Activated T-cell treated with anti-CD3 and anti-CD28 coated beads, Interleukin-2, amount 50 U/mL, for 24 hours (primary cell): Measurements from ENCODE around the gene ISL2.

Experiments used
- DNase-seq: peaks from one replicate; pipeline ENCODE4 v3.0.0-alpha.2; 2020
- H3K27ac Mint-ChIP-seq: 2 replicates; pipeline ENCODE4 v1.8.0; 2020; ENCODE audit warnings: mild to moderate bottlenecking, mixed read lengths
- H3K27me3 Mint-ChIP-seq: 2 replicates; pipeline ENCODE4 v1.8.0; 2020; ENCODE audit warnings: mixed read lengths
- H3K36me3 Mint-ChIP-seq: 2 replicates; pipeline ENCODE4 v1.8.0; 2020; ENCODE audit warnings: low read depth, mixed read lengths
- H3K4me1 Mint-ChIP-seq: 2 replicates; pipeline ENCODE4 v1.8.0; 2020; ENCODE audit warnings: low read depth, mixed read lengths
- H3K4me3 Mint-ChIP-seq: 2 replicates; pipeline ENCODE4 v1.8.0; 2020; ENCODE audit warnings: mild to moderate bottlenecking, moderate library complexity, mixed read lengths
- H3K9me3 Mint-ChIP-seq: 2 replicates; pipeline ENCODE4 v1.8.0; 2020; ENCODE audit warnings: mixed read lengths

ISL2 gene

DNA sequence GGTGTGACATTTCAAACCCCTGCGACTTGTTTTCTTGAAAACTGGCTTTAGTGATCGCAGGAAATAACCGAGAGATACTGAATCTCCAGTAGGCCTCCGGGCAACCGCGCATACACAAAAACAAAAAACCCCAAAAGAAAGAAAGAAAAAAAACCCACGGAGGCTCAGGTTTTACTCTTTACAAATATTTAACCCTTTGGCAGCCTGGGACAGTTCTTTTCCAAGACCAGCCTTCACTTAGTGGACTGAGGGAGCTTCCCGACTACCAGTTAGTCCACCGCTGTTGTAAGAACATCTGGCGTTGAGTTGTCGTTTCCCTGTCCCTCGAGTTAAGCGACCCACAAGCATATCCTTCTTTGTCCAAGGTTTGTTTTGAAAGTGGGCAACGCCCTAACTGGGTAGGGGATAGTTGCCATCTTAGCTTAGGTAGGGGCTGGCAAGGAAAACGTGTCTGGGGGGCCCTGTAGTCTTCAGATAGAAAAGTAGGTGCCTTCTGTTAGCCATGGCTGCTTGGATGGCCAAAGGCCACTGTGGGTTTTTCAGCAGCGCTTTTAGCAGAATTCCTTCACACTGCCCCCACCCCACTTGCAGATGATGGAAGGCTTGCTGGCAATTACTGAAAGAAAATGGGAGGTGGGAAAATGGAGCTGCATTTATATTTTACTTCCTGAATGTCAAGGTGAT, 6.9 kb downstream of the ISL2 start:
- Mint-ChIP-seq H3K27me3 (peaks cover 85% of the 10 kb centered on the region), H3K4me1 (peaks cover 49% of the 10 kb centered on the region), H3K27ac (no peak overlapping the region), H3K36me3 (peaks cover 9% of the 10 kb centered on the region), H3K4me3 (no peak overlapping the region), H3K9me3 (no peaks in the 10 kb centered on the region)
- no peak for DNase-seq

DNA sequence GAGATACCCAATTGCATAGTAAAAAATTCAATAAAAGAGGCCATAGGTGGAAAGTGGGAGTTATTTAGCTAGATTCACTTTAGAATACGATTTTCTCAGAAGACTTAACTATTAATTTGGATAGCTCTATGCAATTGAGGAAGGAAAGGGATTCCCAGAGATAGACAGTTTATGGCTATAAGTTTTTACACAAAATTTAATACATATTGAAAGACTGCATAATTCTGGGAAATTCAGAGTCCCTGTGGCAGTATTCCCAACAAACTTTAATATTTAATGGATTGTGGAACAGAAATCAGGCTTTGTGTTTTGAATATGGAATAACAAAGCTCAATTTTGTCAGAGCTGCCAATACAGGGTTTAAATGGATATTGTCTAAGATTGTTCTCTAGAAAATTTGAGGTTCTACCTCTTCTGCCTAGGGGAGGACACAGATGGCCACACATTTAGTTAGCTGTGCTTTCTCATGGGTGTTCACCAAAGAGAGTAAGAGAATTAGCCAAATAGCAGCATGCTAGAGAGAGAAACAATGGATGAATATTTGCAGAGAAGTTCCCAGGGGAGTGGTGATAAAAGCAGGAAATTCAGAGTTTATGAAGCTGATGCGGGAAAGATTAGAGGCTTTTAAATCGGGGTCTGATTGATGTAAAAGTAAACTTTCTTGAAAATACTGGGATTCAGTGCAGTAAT, 8.5 kb downstream of the ISL2 start:
- Mint-ChIP-seq H3K27ac (no peak overlapping the region), H3K27me3 (peaks cover 80% of the 10 kb centered on the region), H3K4me3 (peak overlapping the region; percentile 27), H3K36me3 (peaks cover 14% of the 10 kb centered on the region), H3K9me3 (no peaks in the 10 kb centered on the region), H3K4me1 (peaks cover 36% of the 10 kb centered on the region)
- DNase-seq: no peak

DNA sequence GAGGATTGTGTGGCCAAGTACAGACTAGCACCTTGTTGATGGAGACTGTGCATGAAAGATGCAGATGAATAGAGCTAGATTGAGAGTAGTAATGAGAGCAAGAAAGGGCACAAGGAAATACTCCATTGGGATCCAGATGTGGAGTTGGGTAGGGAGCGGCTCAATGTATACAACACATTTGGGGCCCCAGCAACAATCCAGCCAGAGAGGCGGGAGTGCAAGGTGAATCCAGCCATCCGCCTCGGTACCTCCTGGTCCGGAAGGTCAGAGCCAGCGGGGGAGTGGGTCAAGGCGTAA, 9.0 kb downstream of the ISL2 start:
- no peak overlapping the region for H3K27ac Mint-ChIP-seq
- peak overlapping the region; percentile 27 for H3K4me3 Mint-ChIP-seq
- no peak for DNase-seq
- H3K9me3 Mint-ChIP-seq: no peaks in the 10 kb centered on the region
- peaks cover 78% of the 10 kb centered on the region for H3K27me3 Mint-ChIP-seq
- H3K36me3 Mint-ChIP-seq: peaks cover 14% of the 10 kb centered on the region
- peaks cover 31% of the 10 kb centered on the region for H3K4me1 Mint-ChIP-seq

DNA sequence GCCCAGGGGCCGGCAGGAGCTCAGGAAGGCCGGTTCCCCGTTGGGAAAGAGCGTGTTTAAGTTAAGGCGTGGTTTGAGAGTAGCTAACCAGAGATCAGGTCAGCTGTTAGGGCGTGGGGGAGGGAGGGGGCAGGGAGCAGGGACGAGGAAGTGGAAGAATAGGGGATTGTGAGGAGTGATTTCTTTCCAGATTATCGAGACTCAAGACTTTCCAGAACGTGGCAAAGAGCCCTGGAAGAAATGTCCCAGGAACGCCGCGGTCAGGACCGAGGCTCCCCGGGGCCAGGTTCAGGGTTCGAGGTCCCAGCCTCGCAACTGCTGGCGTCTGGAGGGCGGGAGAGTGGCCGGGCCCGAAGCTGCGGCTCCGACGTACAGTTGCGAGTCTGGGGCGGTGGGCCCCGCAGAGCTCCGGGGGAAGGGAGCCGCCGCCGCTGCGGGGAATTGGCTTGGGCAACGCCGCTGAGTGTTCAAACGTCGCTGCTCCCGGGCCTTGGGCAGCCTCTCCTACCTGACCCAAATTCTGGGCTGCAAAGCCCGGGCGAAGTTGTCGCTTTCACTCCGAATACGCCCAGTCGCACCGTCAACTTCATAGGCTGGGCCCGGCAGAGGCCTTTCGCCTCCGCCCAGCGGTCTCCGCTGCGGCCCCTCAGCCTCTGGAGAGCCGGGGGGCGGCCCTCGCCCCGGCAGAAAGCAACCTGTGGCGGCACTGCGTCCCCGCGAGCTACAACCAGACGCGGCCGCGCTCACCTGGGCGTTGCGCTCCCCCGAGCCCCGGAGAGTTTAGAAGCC, 9.5 kb downstream of the ISL2 start:
- Mint-ChIP-seq H3K36me3 (peaks cover 14% of the 10 kb centered on the region), H3K27ac (no peak overlapping the region), H3K9me3 (no peaks in the 10 kb centered on the region), H3K27me3 (peaks cover 73% of the 10 kb centered on the region), H3K4me1 (peaks cover 25% of the 10 kb centered on the region), H3K4me3 (peak overlapping the region; percentile 27)
- DNase-seq: peak; percentile 56

DNA sequence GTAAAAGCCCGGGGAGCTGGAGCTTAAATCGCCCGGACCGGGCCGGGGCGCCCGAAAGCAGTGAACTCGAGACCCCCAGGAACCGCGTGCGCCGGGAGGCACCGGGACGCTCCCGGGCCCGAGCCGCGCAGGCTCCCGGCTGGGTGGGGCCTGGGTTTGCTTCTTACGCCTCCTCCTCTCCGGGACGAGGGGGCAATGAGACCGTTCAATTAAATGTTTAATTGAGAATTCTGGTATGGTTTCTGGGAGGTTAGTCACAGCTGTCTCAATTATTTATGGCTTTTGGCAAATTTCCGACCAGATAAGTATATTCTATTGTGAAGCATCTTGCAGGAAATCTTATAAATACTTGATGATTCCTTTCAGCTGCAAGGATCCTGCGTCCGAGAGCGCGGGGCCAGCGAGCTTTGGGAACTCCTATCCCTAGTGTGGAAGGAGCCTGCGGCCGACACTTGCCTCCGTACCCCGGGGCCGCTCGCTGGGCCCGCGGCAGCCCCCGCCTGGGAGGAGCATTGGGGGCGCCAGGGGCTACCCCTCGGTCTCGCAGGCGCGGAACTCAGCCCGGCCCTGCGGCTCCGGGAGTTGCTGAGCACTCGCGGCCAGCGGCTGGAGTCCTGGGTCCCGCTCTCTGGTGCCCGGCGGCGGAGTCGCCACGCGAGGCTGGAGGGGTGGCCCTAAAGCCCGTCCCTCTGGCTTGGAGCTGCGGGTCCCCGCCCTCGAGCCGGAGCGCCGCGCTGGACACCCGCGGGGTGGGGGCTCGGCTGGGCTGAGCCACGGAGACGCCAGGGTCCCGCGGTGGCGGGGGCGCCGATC, 10.3 kb downstream of the ISL2 start:
- H3K36me3 Mint-ChIP-seq: peaks cover 16% of the 10 kb centered on the region
- no peak overlapping the region for H3K4me3 Mint-ChIP-seq
- peaks cover 19% of the 10 kb centered on the region for H3K4me1 Mint-ChIP-seq
- no peaks in the 10 kb centered on the region for H3K9me3 Mint-ChIP-seq
- H3K27ac Mint-ChIP-seq: no peak overlapping the region
- no peak for DNase-seq
- peaks cover 66% of the 10 kb centered on the region for H3K27me3 Mint-ChIP-seq

DNA sequence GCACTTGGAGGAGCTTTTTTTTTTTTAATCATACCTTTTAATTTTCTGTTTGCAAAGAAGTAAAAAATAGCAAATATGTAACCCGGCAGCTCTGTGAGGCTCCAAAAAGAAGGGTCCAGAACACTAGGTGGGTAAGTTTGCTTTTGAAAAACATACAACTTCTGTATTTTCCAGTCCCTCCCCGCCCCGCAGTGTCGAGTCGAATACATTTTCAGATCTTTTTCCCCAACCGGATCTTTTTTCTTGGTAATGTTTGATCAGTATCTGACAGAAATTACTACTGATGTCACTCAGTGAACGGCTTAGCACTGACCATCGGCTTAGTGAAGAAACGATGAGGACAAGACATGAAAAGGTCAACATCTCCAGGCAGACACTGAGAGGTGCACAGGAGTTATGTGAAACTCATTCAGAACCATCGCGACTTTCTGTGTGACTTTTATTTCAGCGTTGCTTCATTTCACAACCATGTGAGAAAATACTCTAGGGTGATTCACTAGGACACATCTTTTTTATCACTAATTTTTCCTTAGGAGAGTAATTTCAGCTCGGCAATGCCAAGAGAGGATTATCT, 11.0 kb downstream of the ISL2 start:
- no peak for DNase-seq
- Mint-ChIP-seq H3K27me3 (peaks cover 61% of the 10 kb centered on the region), H3K4me1 (peaks cover 15% of the 10 kb centered on the region), H3K27ac (no peak overlapping the region), H3K9me3 (no peaks in the 10 kb centered on the region), H3K36me3 (peaks cover 16% of the 10 kb centered on the region), H3K4me3 (no peak overlapping the region)

DNA sequence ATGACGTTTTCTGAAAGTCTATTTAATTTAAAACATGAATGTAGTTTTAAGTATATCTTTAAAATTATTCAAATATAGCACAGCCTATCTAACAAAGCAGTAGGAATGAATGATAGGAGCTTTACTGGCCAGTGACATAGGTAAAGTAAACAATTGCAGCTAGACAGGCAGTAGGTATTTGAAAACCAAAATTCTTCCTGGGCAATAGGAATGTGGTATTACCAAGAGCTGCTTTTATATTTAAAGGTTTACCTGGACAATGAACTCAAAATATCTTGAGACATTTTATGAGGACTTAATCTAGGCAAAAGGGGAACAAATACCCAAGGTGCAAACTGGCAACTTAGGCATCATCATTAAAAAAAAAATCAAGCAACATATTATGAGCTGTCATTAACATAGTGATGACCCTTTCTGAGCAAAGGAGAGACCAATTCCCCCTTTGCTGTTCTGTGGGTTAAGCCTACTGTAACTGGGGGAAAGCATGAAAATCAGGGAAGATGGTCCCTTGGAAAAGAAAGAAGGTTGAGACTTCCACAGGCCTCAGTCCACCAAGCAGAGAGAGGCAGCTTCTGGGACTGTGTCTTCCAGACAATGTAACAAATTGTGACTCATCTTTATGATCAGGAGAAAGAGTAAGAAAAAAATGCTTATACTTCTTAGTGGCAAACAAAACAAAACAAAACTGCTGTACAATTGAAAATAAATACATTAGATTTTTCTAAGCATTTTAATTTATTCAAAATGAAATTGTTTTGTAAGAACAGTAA, 12.9 kb downstream of the ISL2 start:
- Mint-ChIP-seq H3K27me3 (peaks cover 44% of the 10 kb centered on the region), H3K9me3 (no peaks in the 10 kb centered on the region)

DNA sequence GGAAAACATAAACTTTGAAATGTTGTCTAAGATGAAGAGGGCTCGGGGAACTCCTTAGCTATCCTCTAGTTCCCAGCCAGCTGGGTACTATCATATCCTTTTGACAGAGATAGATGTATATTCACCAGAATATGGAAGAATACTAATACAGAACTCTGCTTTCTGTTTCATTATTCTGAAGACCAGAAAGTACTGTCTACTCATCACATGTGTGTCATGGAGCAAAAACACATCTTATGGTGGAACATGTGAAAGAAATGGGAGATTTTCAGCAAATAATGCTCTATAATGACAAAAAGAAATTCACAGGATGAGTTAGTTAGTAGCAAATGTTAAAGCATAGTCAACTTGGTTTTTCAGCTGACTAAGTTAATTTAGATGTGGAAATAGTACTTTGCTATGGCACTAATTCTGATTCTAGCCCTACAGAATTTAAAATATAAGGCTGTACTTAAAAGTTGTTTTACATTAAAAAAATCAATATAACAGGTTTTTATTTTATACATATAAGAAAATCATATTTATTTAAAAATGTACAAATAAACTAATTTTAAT, 16.5 kb downstream of the ISL2 start:
- Mint-ChIP-seq H3K4me3 (no peak overlapping the region), H3K4me1 (no peaks in the 10 kb centered on the region), H3K36me3 (peaks cover 10% of the 10 kb centered on the region), H3K9me3 (no peaks in the 10 kb centered on the region), H3K27ac (no peak overlapping the region), H3K27me3 (peaks cover 17% of the 10 kb centered on the region)
- no peak for DNase-seq

More for the DNA sequence above, 12.9 kb downstream of the ISL2 start:
- no peak for DNase-seq
- Mint-ChIP-seq H3K27ac (no peak overlapping the region), H3K36me3 (peaks cover 16% of the 10 kb centered on the region), H3K4me3 (no peak overlapping the region), H3K4me1 (peaks cover 11% of the 10 kb centered on the region)

DNA sequence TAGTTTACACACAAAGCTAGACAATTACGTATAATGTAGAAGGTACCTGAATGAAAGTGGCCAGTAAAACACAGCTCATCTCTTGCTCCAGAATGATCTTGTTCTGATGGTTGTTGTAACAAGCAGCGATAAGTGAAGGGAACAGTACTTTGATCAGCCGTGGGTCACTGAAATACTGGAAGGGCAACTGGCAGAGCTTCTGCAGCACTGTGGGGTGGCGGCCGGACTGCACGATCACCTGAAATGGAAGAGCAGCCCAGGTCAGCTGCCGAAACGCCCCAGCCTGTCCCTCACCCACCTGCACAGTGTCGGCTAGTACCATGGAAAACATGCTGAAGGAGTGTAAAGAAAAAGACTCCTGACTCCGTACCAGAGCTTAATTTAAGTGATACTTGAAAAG, 17.3 kb downstream of the ISL2 start:
- H3K27me3 Mint-ChIP-seq: peaks cover 9% of the 10 kb centered on the region
- no peaks in the 10 kb centered on the region for H3K4me1 Mint-ChIP-seq
- no peaks in the 10 kb centered on the region for H3K9me3 Mint-ChIP-seq
- no peak overlapping the region for H3K27ac Mint-ChIP-seq
- no peak for DNase-seq
- H3K4me3 Mint-ChIP-seq: no peak overlapping the region
- peaks cover 7% of the 10 kb centered on the region for H3K36me3 Mint-ChIP-seq

DNA sequence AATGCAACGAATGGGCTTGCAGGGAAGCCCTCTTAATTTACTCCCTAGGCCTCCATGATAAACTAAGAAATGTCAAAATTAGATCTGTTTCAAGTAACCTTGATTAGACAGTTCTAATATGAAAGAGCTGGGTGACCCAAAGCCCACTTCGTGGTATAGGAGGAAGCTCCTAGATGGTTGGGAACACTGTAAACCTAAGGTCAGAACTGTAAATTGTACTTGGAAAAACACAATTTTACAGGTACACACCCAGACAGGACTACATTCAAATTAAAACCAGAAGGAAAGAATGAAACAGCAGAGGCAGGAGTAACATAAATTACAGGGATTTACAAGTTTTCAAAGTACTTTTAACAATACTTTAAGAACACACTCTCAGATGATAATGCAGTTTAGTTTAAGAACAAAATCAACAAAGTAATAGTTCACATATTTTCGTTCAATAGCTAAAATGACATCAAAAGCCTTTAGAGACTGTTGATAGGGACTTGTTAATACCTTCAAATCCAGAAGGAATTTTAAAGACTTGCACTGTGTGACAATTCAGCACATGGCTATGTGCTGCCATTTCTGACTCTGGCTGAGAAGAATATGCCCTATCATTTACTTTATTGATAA, 18.4 kb downstream of the ISL2 start:
- DNase-seq: no peak
- H3K4me1 Mint-ChIP-seq: no peaks in the 10 kb centered on the region
- H3K27ac Mint-ChIP-seq: no peak overlapping the region
- peaks cover 4% of the 10 kb centered on the region for H3K36me3 Mint-ChIP-seq
- H3K9me3 Mint-ChIP-seq: no peaks in the 10 kb centered on the region
- H3K27me3 Mint-ChIP-seq: peaks cover 4% of the 10 kb centered on the region
- no peak overlapping the region for H3K4me3 Mint-ChIP-seq

DNA sequence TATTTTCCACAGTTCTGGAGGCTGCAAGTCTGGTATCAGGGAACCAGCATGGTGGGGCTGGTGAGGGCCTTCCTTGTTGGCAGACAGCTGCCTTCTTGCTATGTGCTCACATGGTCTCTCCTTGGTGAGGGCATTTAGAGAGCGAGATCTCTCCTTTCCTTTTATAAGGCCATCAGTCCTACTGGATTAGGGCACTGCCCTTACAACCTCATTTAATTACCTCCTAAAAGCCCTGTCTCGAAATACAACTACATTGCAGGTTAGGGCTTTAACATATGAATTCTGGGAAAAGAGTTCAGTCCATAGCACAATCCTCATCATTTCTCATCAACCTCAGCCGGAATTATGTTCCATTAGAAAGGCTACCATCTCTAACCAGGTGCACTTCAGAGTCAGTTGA, 21.9 kb downstream of the ISL2 start:
- DNase-seq: no peak
- no peak overlapping the region for H3K27ac Mint-ChIP-seq
- no peak overlapping the region for H3K4me3 Mint-ChIP-seq
- H3K27me3 Mint-ChIP-seq: no peaks in the 10 kb centered on the region
- H3K9me3 Mint-ChIP-seq: no peaks in the 10 kb centered on the region
- H3K36me3 Mint-ChIP-seq: no peaks in the 10 kb centered on the region
- H3K4me1 Mint-ChIP-seq: no peaks in the 10 kb centered on the region

DNA sequence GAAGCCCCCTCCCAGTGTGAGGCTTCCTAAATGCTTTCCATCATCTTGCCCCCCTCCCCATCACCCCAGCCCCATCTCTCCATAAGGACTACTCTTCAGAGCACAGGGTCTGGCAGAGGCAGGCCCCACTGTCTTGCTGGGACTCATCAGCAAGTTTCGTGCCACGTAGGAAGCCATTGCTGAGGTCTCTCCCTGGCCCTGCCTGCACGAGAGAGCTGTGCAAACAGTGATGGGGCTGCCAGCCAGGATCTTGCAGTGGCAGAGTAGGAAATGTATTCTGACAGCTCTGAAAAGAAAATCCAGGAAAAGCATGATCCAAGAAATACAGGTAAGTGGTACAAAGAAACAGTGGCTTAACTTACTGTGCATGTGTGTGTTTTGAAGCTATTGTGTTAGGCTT, 22.6 kb downstream of the ISL2 start:
- H3K4me1 Mint-ChIP-seq: no peaks in the 10 kb centered on the region
- no peaks in the 10 kb centered on the region for H3K36me3 Mint-ChIP-seq
- H3K27ac Mint-ChIP-seq: no peak overlapping the region
- no peaks in the 10 kb centered on the region for H3K9me3 Mint-ChIP-seq
- DNase-seq: no peak
- H3K27me3 Mint-ChIP-seq: no peaks in the 10 kb centered on the region
- H3K4me3 Mint-ChIP-seq: no peak overlapping the region

DNA sequence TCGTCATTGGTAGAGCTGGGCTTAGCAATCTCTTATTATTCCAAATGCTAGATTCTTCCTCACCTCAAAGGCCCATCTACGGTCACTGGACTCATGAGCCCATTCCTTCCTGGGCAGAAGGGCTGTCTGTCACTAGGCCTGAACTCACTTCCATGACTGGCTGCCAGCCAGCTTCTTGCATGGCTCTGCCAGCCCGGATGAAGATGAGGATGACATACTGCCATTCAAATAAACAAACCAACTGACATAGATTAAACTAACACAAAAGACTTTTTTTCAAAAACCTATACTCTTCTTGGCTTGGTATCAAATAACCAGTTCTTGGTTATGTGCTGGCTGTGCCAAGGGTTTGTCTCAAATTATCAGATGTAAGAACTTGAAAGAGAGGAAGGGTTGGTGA, 23.8 kb downstream of the ISL2 start:
- no peak for DNase-seq

More for the DNA sequence above, 23.8 kb downstream of the ISL2 start:
- Mint-ChIP-seq H3K9me3 (no peaks in the 10 kb centered on the region), H3K27ac (no peak overlapping the region), H3K4me3 (no peak overlapping the region), H3K27me3 (no peaks in the 10 kb centered on the region), H3K36me3 (peaks cover under 1% of the 10 kb centered on the region), H3K4me1 (no peaks in the 10 kb centered on the region)
